ENCODE measurements around the gene ARG2. TPM values are rescaled to one million over a fixed set of nuclear protein-coding genes. Genes with fewer than 3 reads are reported as not detected.

ARG2 gene
- total and polyA plus RNA-seq, 2 donors (not counting 1 experiment from before 2014, with no cell fraction given), result 0.33 to 1.8 TPM

DNA sequence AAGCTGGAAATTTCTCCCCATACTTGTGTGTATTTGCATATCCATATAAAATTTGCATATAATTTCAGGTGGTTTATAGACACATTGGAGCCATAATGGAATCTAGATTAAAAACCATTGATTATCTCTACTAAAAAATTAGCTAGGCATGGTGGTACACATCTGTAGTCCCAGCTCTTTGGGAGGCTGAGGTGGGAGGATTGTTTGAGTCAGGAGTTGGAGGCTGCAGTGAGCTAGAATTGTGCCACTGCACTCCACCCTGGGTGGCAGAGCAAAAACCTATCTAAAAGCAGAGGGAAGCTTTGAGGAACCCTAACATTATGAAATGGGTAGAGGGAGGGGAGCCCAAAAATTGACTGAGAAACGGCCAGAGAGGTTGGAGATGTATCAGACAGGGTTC is 78.5 kb downstream of the ARG2 start:
- Mint-ChIP-seq H3K27ac (no peak overlapping the region), H3K9me3 (ENCODE audit: insufficient read depth) (no peaks in the 10 kb centered on the region), H3K27me3 (no peaks in the 10 kb centered on the region), H3K4me3 (no peak overlapping the region), H3K4me1 (peaks cover 11% of the 10 kb centered on the region)
- no CpG with 5 or more reads among the region's 1 CpG for WGBS (ENCODE audit: insufficient coverage)
- no peak for DNase-seq
- intact Hi-C loops (cut with micrococcal nuclease), result loop anchor here (5.0 to 10.0 kb wide), 3 partner anchors 1191 to 1919 kb away; partner anchors contain the start of genes ERH, GPHN and SLC39A9
- Histone ChIP-seq H3K27me3 (replicated peaks in 1 of 4; ENCODE audit: control extremely low read depth in 1 of 4, control insufficient read depth in 3 of 4, insufficient read depth in 4 of 4, low read length in 3 of 4) (no peaks in the 10 kb centered on the region), H3K9me3 (ENCODE audit: control extremely low read depth in 1 of 3, control insufficient read depth in 2 of 3, insufficient read depth in 1 of 3, low read length in 2 of 3) (no peaks in the 10 kb centered on the region), H3K4me2 (replicated peaks; ENCODE audit: low read depth, low read length, poor library complexity, severe bottlenecking) (no peak overlapping the region), H4K20me1 (ENCODE audit: control insufficient read depth, insufficient read depth, low read length, poor library complexity, severe bottlenecking) (no peaks in the 10 kb centered on the region), H3K4me3 (ENCODE audit: control extremely low read depth in 1 of 5, extremely low read depth in 1 of 5, insufficient read depth in 1 of 5, low read depth in 2 of 5, low read length in 4 of 5) (no peak overlapping the region), H3K27ac (ENCODE audit: low read length in 2 of 2) (no peak overlapping the region), H3K36me3 (replicated peaks in 1 of 2; ENCODE audit: control extremely low read depth in 1 of 2, control insufficient read depth in 1 of 2, extremely low read depth in 1 of 2, insufficient read depth in 2 of 2, low read length in 1 of 2) (no peaks in the 10 kb centered on the region), H3K9ac (ENCODE audit: low read length) (no peak overlapping the region), H3K4me1 (ENCODE audit: control insufficient read depth in 2 of 2, insufficient read depth in 2 of 2, low read length in 2 of 2) (peaks cover 6 to 13% of the 10 kb centered on the region in 2 donors), H2AFZ (ENCODE audit: insufficient read depth, low read depth, low read length, poor library complexity, severe bottlenecking) (no peak overlapping the region), H3K79me2 (ENCODE audit: control insufficient read depth, insufficient read depth, low read length) (peaks cover 12% of the 10 kb centered on the region)
- CTCF ChIA-PET, result interaction anchor here (1.4 to 12.2 kb wide), 3 partner anchors 79 to 270 kb away, joined by 3 to 392 read pairs (median 5); partner anchors contain the start of gene ARG2
- TF ChIP-seq, protein P1, sequence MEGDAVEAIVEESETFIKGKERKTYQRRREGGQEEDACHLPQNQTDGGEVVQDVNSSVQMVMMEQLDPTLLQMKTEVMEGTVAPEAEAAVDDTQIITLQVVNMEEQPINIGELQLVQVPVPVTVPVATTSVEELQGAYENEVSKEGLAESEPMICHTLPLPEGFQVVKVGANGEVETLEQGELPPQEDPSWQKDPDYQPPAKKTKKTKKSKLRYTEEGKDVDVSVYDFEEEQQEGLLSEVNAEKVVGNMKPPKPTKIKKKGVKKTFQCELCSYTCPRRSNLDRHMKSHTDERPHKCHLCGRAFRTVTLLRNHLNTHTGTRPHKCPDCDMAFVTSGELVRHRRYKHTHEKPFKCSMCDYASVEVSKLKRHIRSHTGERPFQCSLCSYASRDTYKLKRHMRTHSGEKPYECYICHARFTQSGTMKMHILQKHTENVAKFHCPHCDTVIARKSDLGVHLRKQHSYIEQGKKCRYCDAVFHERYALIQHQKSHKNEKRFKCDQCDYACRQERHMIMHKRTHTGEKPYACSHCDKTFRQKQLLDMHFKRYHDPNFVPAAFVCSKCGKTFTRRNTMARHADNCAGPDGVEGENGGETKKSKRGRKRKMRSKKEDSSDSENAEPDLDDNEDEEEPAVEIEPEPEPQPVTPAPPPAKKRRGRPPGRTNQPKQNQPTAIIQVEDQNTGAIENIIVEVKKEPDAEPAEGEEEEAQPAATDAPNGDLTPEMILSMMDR (IDR thresholded peaks at IDR 0.05), result no peak
- TF ChIP-seq EZH2 (IDR thresholded peaks at IDR 0.05; ENCODE audit: borderline replicate concordance, insufficient read depth, low read depth, low read length, poor library complexity, severe bottlenecking), result no peak
- POLR2A ChIA-PET, result no interaction called here
- ATAC-seq (ENCODE audit: low read depth), result no peak

Small RNA genes lying within 50 kb of the gene (small RNA-seq; reads per million reads assigned to genes)
- not detected for gene AL132640.3 (ENCODE audit: insufficient read length, low read depth, low replicate concordance)
- gene RF00019 (ENCODE audit: insufficient read length, low read depth, low replicate concordance), result not detected
- gene RNA5SP386 (ENCODE audit: insufficient read length, low read depth, low replicate concordance), result not detected

Other genes starting within 250 kb of the ARG2 start
- gene PLEK2, start 207.8 kb upstream of the ARG2 start, total RNA-seq, result not detected in 2 replicates
- gene PLEK2, start 207.8 kb upstream of the ARG2 start, polyA plus RNA-seq, result not detected in 2 replicates
- gene TMEM229B, start 131.2 kb upstream of the ARG2 start, total RNA-seq, result 4.2 and 6.9 TPM in 2 replicates
- gene TMEM229B, start 131.2 kb upstream of the ARG2 start, polyA plus RNA-seq, result 4.9 and 8.2 TPM in 2 replicates
- 0.15 and 0.17 TPM in 2 replicates for gene PLEKHH1, start 86.6 kb upstream of the ARG2 start, total RNA-seq
- gene PLEKHH1, start 86.6 kb upstream of the ARG2 start, polyA plus RNA-seq, result 0.25 and 0.37 TPM in 2 replicates
- gene PIGH, start 19.7 kb upstream of the ARG2 start, total RNA-seq, result 26.7 and 30.4 TPM in 2 replicates
- gene PIGH, start 19.7 kb upstream of the ARG2 start, polyA plus RNA-seq, result 48.0 and 78.9 TPM in 2 replicates
- gene VTI1B, start 54.7 kb downstream of the ARG2 start, total RNA-seq, result 58.8 and 58.9 TPM in 2 replicates
- gene VTI1B, start 54.7 kb downstream of the ARG2 start, polyA plus RNA-seq, result 18.0 and 19.5 TPM in 2 replicates
- 32.8 and 35.4 TPM in 2 replicates for gene RDH11, start 75.8 kb downstream of the ARG2 start, total RNA-seq
- 35.2 and 37.0 TPM in 2 replicates for gene RDH11, start 75.8 kb downstream of the ARG2 start, polyA plus RNA-seq
- gene RDH12, start 82.0 kb downstream of the ARG2 start, total RNA-seq, result not detected in 2 replicates
- not detected in 2 replicates for gene RDH12, start 82.0 kb downstream of the ARG2 start, polyA plus RNA-seq
- gene ZFYVE26, start 196.7 kb downstream of the ARG2 start, total RNA-seq, result 46.3 and 53.9 TPM in 2 replicates
- 10.9 and 12.5 TPM in 2 replicates for gene ZFYVE26, start 196.7 kb downstream of the ARG2 start, polyA plus RNA-seq
- gene RAD51B, start 199.9 kb downstream of the ARG2 start, total RNA-seq, result 60.6 and 81.0 TPM in 2 replicates
- 6.5 and 9.2 TPM in 2 replicates for gene RAD51B, start 199.9 kb downstream of the ARG2 start, polyA plus RNA-seq

Measured in B cell (primary cell).